22Rv1 (cell line): Measurements from ENCODE around the gene SLC24A4.

Experiments
- ZFX ChIP-seq: fragments of 450-650 bp; IDR thresholded peaks from 2 replicates; pipeline ENCODE4 v1.6.1; 2017; ENCODE audit warnings: antibody characterized with exemption, borderline replicate concordance
- TF ChIP-seq, protein P1 (sequence below): fragments of 450-650 bp; IDR thresholded peaks from 2 replicates; pipeline ENCODE4 v1.5.1; 2017; ENCODE audit warnings: mild to moderate bottlenecking

DNA sequence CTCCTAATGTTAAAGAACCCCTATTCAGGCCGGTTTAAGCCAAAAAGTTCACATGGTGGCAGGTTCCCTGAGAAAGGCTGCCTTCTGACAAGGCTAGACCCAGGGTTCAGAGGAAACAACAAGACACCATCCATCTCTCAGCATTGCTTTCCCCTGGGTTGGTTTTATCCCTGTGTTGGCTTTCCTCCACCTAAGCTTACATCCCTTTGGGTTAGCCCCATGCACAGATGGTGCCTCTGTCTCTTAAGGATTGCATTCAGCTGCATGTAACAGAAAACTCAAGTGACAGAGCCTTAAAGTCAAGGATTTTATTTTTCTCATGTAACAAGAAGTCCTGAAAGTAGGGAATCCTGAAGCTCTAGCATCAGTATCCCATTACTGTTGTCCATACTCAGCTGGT lies 147.8 kb downstream of the SLC24A4 start:
- TF ChIP-seq, protein P1, sequence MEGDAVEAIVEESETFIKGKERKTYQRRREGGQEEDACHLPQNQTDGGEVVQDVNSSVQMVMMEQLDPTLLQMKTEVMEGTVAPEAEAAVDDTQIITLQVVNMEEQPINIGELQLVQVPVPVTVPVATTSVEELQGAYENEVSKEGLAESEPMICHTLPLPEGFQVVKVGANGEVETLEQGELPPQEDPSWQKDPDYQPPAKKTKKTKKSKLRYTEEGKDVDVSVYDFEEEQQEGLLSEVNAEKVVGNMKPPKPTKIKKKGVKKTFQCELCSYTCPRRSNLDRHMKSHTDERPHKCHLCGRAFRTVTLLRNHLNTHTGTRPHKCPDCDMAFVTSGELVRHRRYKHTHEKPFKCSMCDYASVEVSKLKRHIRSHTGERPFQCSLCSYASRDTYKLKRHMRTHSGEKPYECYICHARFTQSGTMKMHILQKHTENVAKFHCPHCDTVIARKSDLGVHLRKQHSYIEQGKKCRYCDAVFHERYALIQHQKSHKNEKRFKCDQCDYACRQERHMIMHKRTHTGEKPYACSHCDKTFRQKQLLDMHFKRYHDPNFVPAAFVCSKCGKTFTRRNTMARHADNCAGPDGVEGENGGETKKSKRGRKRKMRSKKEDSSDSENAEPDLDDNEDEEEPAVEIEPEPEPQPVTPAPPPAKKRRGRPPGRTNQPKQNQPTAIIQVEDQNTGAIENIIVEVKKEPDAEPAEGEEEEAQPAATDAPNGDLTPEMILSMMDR, result no peak
- TF ChIP-seq ZFX, result no peak
